GM12801 (cell line): Measurements from ENCODE around the gene MCUR1.

Source experiments
- TF ChIP-seq, protein P1 (sequence below): IDR thresholded peaks from one replicate; pipeline ENCODE4 v1.5.1; 2011; ENCODE audit warnings: control low read depth; ENCODE audit not compliant: insufficient read length; ENCODE audit errors: extremely low read depth

The MCUR1 gene

DNA sequence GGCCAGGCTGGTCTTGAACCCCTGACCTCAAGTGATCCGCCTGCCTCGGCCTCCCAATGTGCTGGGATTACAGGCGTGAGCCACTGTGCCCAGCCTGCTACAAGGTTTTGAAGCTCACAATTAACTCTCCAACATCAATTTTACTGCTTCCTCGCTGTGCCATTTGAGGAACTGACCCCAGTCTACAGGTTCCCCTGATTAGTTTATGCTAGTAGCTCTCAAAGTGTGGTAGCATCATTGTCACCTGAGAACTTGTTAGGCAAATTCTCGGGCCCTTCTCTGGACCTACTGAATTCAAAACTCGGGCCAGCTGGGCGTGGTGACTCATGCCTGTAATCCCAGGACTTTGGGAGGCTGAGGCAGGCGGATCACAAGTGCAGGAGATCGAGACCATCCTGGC, 49.4 kb downstream of the MCUR1 start:
- TF ChIP-seq, protein P1, sequence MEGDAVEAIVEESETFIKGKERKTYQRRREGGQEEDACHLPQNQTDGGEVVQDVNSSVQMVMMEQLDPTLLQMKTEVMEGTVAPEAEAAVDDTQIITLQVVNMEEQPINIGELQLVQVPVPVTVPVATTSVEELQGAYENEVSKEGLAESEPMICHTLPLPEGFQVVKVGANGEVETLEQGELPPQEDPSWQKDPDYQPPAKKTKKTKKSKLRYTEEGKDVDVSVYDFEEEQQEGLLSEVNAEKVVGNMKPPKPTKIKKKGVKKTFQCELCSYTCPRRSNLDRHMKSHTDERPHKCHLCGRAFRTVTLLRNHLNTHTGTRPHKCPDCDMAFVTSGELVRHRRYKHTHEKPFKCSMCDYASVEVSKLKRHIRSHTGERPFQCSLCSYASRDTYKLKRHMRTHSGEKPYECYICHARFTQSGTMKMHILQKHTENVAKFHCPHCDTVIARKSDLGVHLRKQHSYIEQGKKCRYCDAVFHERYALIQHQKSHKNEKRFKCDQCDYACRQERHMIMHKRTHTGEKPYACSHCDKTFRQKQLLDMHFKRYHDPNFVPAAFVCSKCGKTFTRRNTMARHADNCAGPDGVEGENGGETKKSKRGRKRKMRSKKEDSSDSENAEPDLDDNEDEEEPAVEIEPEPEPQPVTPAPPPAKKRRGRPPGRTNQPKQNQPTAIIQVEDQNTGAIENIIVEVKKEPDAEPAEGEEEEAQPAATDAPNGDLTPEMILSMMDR = no peak

GRCh38 chr6:13763740-13764381, 50.5 kb downstream of the MCUR1 start:
- TF ChIP-seq, protein P1 = no peak

- TF ChIP-seq, protein P1 = no peak
These were observed 51.5 kb downstream of the MCUR1 start for GRCh38 chr6:13762611-13763441.

DNA sequence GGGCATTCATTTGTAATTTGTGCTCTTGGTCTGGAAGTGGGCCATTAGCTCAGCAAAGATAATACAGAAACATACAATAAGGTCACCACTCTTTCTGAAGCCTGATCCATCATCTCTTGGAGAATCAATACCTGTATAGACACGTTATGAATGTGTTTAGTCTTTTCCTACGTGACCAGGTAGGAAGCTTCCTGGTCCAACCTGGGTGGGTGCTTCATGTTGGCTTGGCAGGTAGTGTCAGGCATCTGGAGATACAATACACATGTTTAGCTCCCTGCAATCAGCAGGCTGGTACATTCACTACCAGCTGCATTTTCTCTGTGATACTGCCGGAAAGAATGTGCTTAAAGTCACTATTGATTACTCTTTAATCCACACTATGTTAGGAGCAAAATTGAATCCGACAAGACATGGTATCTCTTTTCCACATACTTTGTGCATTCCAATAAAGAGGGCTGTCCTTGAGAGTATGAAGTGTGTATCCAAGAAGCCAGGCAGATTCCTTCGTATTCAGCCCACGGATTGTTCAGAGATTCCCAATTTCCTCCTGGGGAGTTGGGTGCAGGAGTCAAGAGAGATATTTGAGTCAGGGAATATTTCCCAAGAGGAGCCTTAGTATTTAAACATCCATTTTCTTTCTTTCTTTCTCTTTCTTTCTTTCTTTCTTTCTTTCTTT, 52.9 kb downstream of the MCUR1 start:
- TF ChIP-seq, protein P1 = no peak

DNA sequence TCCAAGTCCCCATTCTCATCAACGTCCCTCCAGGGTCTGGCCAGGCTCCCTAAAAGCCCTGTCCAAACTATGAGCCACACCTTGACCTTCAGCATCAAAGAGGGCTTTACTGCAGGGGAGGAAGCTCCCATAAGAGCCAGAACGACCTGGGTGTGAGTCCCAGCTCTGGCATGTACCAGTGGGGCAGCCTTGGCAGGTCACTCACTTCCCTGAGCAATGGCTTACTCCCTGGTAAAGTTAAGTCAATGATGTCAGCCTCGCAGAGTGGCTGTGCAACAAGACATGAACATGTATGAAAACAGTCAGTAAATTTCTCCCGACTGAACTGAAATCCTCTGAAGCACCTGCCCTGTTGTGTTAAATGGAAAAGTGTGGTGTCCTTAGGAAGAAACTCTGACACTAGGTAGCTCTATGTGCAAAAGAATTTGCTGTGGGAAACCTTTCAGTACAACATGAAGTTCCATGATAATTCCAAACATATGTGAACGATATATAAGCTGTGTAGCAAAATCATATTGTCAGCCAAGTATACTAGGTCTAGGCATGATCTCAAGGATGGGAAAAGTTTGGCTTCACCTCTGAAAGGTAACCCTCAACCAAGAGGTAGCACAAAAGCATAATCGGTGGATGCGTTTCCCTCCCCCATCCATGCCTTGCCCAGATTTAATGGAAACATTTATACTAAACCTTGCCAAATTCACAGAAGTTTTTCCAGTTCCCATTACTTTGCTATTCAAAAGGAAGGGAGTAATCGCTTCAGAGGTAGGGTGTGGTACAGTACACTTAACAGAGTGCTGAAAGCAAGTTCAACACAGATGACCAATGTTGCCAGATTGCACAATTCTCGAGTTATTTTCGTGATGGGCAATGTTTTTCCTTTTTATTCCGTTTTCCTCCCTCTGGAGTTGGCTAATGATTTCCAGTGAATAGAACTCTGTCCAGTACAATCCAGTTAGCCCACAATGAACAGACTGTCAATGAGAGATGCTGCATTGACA, 53.8 kb downstream of the MCUR1 start:
- TF ChIP-seq, protein P1 = no peak

DNA sequence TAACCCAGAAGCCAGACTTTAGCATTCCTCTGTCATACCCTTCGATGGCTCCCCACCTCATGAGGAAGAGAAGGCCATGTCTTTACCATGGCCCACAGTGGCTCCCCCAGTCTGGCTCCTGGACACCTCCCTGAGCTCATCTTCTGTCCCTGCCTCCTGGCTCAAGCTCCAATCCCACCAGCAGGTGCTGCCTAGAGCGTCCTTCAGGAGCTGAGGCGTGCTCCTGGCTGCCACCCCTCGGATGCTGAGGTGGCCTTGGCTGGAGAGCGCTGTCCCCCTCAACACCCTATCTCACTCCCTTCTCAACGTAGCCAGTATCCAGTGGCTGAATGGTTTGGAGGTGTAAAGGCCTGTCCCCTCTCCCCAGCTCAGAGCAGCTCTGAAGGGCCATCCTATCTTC, 55.3 kb downstream of the MCUR1 start:
- TF ChIP-seq, protein P1 = no peak
